Fibroblast of lung (primary cell): Measurements from ENCODE around the gene GALNT1.

Experiments used
- EZH2 ChIP-seq: IDR thresholded peaks from 2 replicates; pipeline ENCODE4 v1.5.1; 2012; ENCODE audit warnings: low read length, control low read depth, mild to moderate bottlenecking; ENCODE audit errors: missing control alignments
- TF ChIP-seq, protein P1 (sequence below), 2 donors: IDR thresholded peaks in 1 of 2; conservative IDR thresholded peaks in 1 of 2; 1 replicate in 1 of 2; 2 replicates in 1 of 2; pipeline ENCODE4 v1.5.1; 2011 to 2012; ENCODE audit warnings: low read length in 2 of 2, control low read depth in 1 of 2, inconsistent platforms in 1 of 2, low read depth in 1 of 2, mild to moderate bottlenecking in 1 of 2

DNA sequence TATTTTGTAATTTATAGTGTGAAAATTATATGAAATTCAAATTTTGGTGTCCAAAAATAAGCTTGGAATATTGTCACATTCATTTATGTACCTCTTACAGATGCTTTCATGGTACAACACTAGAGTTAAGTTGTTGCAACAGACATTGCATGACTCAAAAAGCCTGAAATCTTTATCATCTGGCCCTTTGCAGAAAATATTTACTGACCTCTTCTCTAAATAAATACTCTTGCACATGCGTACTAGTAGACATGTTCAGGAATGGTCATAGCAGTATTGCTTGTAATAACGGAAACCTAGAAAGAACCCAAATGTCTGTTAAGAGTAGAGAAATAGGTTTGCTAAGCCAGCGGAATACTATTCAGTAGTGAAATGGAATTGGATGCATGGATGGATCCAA is 60.4 kb downstream of the GALNT1 start:
- TF ChIP-seq, protein P1, sequence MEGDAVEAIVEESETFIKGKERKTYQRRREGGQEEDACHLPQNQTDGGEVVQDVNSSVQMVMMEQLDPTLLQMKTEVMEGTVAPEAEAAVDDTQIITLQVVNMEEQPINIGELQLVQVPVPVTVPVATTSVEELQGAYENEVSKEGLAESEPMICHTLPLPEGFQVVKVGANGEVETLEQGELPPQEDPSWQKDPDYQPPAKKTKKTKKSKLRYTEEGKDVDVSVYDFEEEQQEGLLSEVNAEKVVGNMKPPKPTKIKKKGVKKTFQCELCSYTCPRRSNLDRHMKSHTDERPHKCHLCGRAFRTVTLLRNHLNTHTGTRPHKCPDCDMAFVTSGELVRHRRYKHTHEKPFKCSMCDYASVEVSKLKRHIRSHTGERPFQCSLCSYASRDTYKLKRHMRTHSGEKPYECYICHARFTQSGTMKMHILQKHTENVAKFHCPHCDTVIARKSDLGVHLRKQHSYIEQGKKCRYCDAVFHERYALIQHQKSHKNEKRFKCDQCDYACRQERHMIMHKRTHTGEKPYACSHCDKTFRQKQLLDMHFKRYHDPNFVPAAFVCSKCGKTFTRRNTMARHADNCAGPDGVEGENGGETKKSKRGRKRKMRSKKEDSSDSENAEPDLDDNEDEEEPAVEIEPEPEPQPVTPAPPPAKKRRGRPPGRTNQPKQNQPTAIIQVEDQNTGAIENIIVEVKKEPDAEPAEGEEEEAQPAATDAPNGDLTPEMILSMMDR (conservative IDR thresholded peaks at IDR 0.05 in 1 of 2, IDR thresholded peaks at IDR 0.05 in 1 of 2; ENCODE audit: low read depth in 1 of 2, low read length in 2 of 2) = no peak
- TF ChIP-seq EZH2 = no peak
